Common myeloid progenitor, CD34-positive (primary cell): ENCODE data around the gene SVOP.
"Not testable (repeated sequence)": the region's sequence is repeated elsewhere in the genome, so short reads cannot be mapped to it uniquely, and the experiment has no call there.

Source experiments
- CTCF ChIA-PET: fragments of 350-600 bp; sonication (Branson Sonifier 250); formaldehyde crosslinking; loops from one replicate; lab custom pipeline; 2021; ENCODE audit warnings: antibody characterized with exemption; lab: Charles Lee
- POLR2A ChIA-PET: fragments of 350-600 bp; sonication (Branson Sonifier 250); formaldehyde crosslinking; loops from one replicate; lab custom pipeline; 2021; ENCODE audit warnings: antibody characterized with exemption; lab: Charles Lee
- DNase-seq, 3 donors: peaks; one replicate each; pipeline versions ENCODE4 v3.0.0 to v3.0.0-alpha.2; 2013
- H3K27ac ChIP-seq, 2 experiments: 1 replicate in 1 of 2; 2 replicates in 1 of 2; pipeline ENCODE4 v1.7.0; 2013; ENCODE audit warnings: inconsistent platforms in 2 of 2, low read length in 2 of 2, mild to moderate bottlenecking in 2 of 2, low read depth in 1 of 2, moderate library complexity in 1 of 2; ENCODE audit not compliant: severe bottlenecking in 2 of 2, insufficient read depth in 1 of 2, poor library complexity in 1 of 2
- H3K27me3 ChIP-seq, 5 experiments: replicated peaks in 2 of 5; 1 replicate in 3 of 5; 2 replicates in 2 of 5; pipeline versions ENCODE4 v1.6.1 to v1.7.0; 2013; ENCODE audit warnings: low read length in 4 of 5, mild to moderate bottlenecking in 2 of 5, moderate library complexity in 2 of 5, inconsistent platforms in 1 of 5; ENCODE audit not compliant: insufficient read depth in 5 of 5, control insufficient read depth in 4 of 5
- H3K36me3 ChIP-seq, 4 experiments: 1 replicate in 2 of 4; 2 replicates in 2 of 4; pipeline versions ENCODE4 v1.6.1 to v1.7.0; 2013; ENCODE audit warnings: low read length in 3 of 4, control low read depth in 1 of 4, mild to moderate bottlenecking in 1 of 4; ENCODE audit not compliant: control insufficient read depth in 4 of 4, insufficient read depth in 4 of 4
- H3K4me1 ChIP-seq, 4 experiments: 1 replicate in 3 of 4; 2 replicates in 1 of 4; pipeline versions ENCODE4 v1.6.1 to v1.7.1; 2013; ENCODE audit warnings: low read length in 3 of 4, mild to moderate bottlenecking in 3 of 4, control low read depth in 1 of 4, inconsistent platforms in 1 of 4, moderate library complexity in 1 of 4; ENCODE audit not compliant: control insufficient read depth in 4 of 4, insufficient read depth in 4 of 4; ENCODE audit errors: control extremely low read depth in 1 of 4
- H3K4me3 ChIP-seq, 7 experiments: 1 replicate in 4 of 7; 2 replicates in 3 of 7; pipeline versions ENCODE4 v1.5.1 to v1.7.0; 2013; ENCODE audit warnings: mild to moderate bottlenecking in 7 of 7, low read length in 6 of 7, moderate library complexity in 6 of 7, inconsistent platforms in 2 of 7, low read depth in 2 of 7, control low read depth in 1 of 7; ENCODE audit not compliant: insufficient read depth in 4 of 7, control insufficient read depth in 1 of 7; ENCODE audit errors: extremely low read depth in 1 of 7
- H3K9me3 ChIP-seq, 5 experiments: 1 replicate in 4 of 5; 2 replicates in 1 of 5; pipeline versions ENCODE4 v1.6.1 to v1.7.1; 2013; ENCODE audit warnings: low read length in 4 of 5, mild to moderate bottlenecking in 2 of 5, inconsistent platforms in 1 of 5, low read depth in 1 of 5, moderate library complexity in 1 of 5; ENCODE audit not compliant: control insufficient read depth in 4 of 5, insufficient read depth in 2 of 5; ENCODE audit errors: control extremely low read depth in 1 of 5
- WGBS: methylation state at CpG from one replicate; pipeline ENCODE4 v1.1.5; 2013; ENCODE audit not compliant: insufficient coverage; 5-methylcytosine and 5-hydroxymethylcytosine counted together

SVOP gene

GRCh38 chr12:108995370-108995992 lies 25.4 kb downstream of the SVOP start:
- no peak for DNase-seq
- Histone ChIP-seq H3K27me3 (no peaks in the 10 kb centered on the region), H3K36me3 (no peaks in the 10 kb centered on the region), H3K9me3 (no peaks in the 10 kb centered on the region), H3K27ac (no peak overlapping the region), H3K4me3 (no peak overlapping the region), H3K4me1 (no peaks in the 10 kb centered on the region)
- WGBS, result 100% methylated on average over 3 of the region's 6 CpGs
- ChIA-PET CTCF (no interaction called here), POLR2A (no interaction called here)

- CTCF ChIA-PET, result interaction anchor here (0.8 to 1.9 kb wide), 2 partner anchors 22 to 40 kb away, joined by 4 read pairs; no protein-coding TSS in a partner anchor
- H3K36me3 ChIP-seq, H3K4me3 ChIP-seq, POLR2A ChIA-PET, H3K4me1 ChIP-seq, H3K9me3 ChIP-seq, H3K27ac ChIP-seq, DNase-seq: not testable (repeated sequence)
- WGBS, result 100% methylated on average over 2 of the region's 5 CpGs
- H3K27me3 ChIP-seq, result peaks cover 0 to 11% (median 0%) of the 10 kb centered on the region in 5 experiments
Measured at GRCh38 chr12:108990103-108990502, 30.8 kb downstream of the SVOP start.

DNA sequence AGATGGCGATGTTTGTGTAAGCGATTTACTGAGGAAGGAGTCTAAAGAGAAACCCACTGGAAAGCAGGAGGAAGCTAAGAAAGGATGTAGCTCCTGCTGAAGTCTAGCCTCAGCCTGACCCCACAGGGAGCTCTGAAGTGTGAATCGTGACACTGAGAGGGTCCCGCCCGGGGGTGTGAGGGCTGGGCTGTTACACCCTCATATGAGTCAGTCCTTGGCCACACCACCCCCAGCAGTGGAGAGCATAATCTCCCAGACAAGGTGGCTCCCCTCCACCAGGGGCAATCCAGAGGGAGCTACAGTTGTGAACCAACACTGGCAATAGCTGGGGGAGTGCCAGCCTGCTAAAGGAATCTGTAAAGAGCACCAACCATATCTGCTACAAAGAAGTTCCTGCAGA lies 31.5 kb downstream of the SVOP start:
- no peak for DNase-seq
- H3K9me3 ChIP-seq, result no peaks in the 10 kb centered on the region

GRCh38 chr12:108985750-108986149 lies 35.1 kb downstream of the SVOP start:
- peaks cover 0 to 7% (median 0%) of the 10 kb centered on the region in 5 experiments for H3K9me3 ChIP-seq
- no peaks in the 10 kb centered on the region for H3K36me3 ChIP-seq
- H3K4me3 ChIP-seq, result no peak overlapping the region
- DNase-seq, result no peak
- no peak overlapping the region for H3K27ac ChIP-seq
- no peaks in the 10 kb centered on the region for H3K4me1 ChIP-seq
- peaks cover 0 to 11% (median 0%) of the 10 kb centered on the region in 5 experiments for H3K27me3 ChIP-seq
- WGBS, result 80% methylated on average over 1 of the region's 2 CpGs
- CTCF ChIA-PET, result no interaction called here
- POLR2A ChIA-PET, result no interaction called here

More for the DNA sequence above, 31.5 kb downstream of the SVOP start:
- Histone ChIP-seq H3K27me3 (peaks cover 0 to 11% (median 0%) of the 10 kb centered on the region in 5 experiments), H3K27ac (no peak overlapping the region), H3K36me3 (no peaks in the 10 kb centered on the region), H3K4me1 (no peaks in the 10 kb centered on the region), H3K4me3 (no peak overlapping the region)
- POLR2A ChIA-PET, result no interaction called here
- 52% methylated on average over 5 of the region's 5 CpGs for WGBS
- CTCF ChIA-PET, result interaction anchor here (1.9 kb wide), 1 partner anchor 39 kb away, joined by 4 read pairs; no protein-coding TSS in a partner anchor

DNA sequence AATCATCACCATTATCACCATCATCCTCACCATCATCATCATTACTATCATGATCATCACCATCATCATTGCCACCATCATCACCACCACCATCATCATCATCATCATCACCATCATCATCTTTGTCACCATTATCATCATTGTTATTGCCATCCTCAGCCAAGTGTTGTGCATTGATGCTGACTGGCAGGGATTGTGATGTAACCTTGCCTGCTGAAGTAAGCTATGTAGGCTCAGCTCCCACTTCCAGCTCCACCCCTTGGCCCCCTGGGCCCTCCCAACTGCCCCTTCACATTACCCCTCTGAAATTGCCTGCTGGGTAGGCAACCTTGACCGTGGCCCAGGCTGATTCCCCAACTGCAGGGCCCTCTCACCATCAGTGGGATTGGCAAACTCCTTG lies 37.6 kb downstream of the SVOP start:
- Histone ChIP-seq H3K9me3 (peaks cover 0 to 7% (median 0%) of the 10 kb centered on the region in 5 experiments), H3K36me3 (no peaks in the 10 kb centered on the region), H3K27ac (no peak overlapping the region), H3K4me1 (no peaks in the 10 kb centered on the region), H3K27me3 (peaks cover 0 to 11% (median 2%) of the 10 kb centered on the region in 5 experiments), H3K4me3 (no peak overlapping the region)
- CTCF ChIA-PET, result no interaction called here
- peak in 2 of 3 donors; percentile 21 to 52 for DNase-seq
- 88% methylated on average over 1 of the region's 1 CpG for WGBS
- POLR2A ChIA-PET, result no interaction called here

GRCh38 chr12:108982621-108983219 lies 38.1 kb downstream of the SVOP start:
- POLR2A ChIA-PET, result no interaction called here
- no peaks in the 10 kb centered on the region for H3K36me3 ChIP-seq

GRCh38 chr12:108981835-108982234 lies 39.0 kb downstream of the SVOP start:
- Histone ChIP-seq H3K4me3 (no peak overlapping the region), H3K27me3 (peaks cover 0 to 7% (median 2%) of the 10 kb centered on the region in 5 experiments), H3K27ac (no peak overlapping the region), H3K36me3 (no peaks in the 10 kb centered on the region), H3K9me3 (peaks cover 0 to 7% (median 0%) of the 10 kb centered on the region in 5 experiments), H3K4me1 (no peaks in the 10 kb centered on the region)
- DNase-seq, result no peak
- ChIA-PET POLR2A (no interaction called here), CTCF (no interaction called here)
- 97% methylated on average over 4 of the region's 4 CpGs for WGBS

More at GRCh38 chr12:108982621-108983219, 38.1 kb downstream of the SVOP start:
- Histone ChIP-seq H3K4me1 (no peaks in the 10 kb centered on the region), H3K27ac (no peak overlapping the region), H3K9me3 (peaks cover 0 to 7% (median 0%) of the 10 kb centered on the region in 5 experiments), H3K27me3 (peaks cover 0 to 11% (median 2%) of the 10 kb centered on the region in 5 experiments), H3K4me3 (no peak overlapping the region)
- no peak for DNase-seq
- CTCF ChIA-PET, result no interaction called here
